ENCODE measurements around the gene HSF2BP.

The HSF2BP gene

DNA sequence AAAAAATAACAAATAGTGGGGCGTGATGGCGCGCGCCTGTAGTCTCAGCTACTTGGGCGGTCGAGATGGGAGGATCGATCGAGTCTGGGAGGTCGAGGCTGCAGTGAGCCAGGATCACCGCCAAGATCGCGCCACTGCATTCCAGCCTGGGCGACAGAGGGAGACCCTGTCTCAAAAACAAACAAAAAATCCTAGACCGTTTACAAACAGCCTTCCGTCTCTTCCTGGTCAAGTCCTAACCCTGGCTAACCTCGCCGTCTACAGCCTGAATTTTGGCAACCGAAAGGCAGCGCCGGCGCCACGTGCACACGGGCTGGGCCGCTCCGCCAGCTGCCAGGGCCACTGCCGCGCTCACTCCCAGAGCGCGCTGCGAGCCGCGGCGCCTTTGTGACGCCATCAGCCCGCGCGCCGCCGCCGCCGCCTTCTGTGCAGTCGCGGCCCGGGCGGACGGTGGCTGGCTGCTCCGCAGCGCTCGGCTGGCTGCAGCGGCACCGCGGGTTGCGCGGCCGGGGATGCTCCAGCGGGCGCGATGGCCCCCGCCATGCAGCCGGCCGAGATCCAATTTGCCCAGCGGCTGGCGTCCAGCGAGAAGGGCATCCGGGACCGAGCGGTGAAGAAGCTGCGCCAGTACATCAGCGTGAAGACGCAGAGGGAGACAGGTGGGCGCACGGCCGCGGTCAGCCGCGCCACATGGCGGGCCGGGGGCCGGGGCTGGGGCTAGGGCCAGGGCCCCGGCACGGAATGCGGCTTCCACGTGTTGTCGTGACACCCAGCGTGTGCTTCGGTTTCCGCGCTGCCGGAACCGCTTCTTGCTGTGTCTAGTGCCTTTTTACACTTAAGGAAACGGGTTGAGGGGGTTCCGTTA lies at the start of gene HSF2BP, which contains the start of gene RRP1B:
TSS of gene HSF2BP (minus strand) at position 353 of the 865 bp plus-strand sequence. CDS start 1,392 bp downstream, outside the sequence.
TSS of gene RRP1B (plus strand) at position 425 of the 865 bp plus-strand sequence. CDS start at position 530, 105 bp downstream.
- TF ChIP-seq, protein P1, sequence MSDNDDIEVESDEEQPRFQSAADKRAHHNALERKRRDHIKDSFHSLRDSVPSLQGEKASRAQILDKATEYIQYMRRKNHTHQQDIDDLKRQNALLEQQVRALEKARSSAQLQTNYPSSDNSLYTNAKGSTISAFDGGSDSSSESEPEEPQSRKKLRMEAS (IDR thresholded peaks at IDR 0.05; ENCODE audit: low read depth, low read length), result peak; percentile 98
- TF ChIP-seq MYC (IDR thresholded peaks at IDR 0.05; ENCODE audit: low read depth, low read length) (peak; percentile 99), POLR2A (IDR thresholded peaks at IDR 0.05; ENCODE audit: extremely low read depth, insufficient read length) (peak; percentile 90)
- TF ChIP-seq, protein P2, sequence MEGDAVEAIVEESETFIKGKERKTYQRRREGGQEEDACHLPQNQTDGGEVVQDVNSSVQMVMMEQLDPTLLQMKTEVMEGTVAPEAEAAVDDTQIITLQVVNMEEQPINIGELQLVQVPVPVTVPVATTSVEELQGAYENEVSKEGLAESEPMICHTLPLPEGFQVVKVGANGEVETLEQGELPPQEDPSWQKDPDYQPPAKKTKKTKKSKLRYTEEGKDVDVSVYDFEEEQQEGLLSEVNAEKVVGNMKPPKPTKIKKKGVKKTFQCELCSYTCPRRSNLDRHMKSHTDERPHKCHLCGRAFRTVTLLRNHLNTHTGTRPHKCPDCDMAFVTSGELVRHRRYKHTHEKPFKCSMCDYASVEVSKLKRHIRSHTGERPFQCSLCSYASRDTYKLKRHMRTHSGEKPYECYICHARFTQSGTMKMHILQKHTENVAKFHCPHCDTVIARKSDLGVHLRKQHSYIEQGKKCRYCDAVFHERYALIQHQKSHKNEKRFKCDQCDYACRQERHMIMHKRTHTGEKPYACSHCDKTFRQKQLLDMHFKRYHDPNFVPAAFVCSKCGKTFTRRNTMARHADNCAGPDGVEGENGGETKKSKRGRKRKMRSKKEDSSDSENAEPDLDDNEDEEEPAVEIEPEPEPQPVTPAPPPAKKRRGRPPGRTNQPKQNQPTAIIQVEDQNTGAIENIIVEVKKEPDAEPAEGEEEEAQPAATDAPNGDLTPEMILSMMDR (IDR thresholded peaks at IDR 0.05; ENCODE audit: low read depth, low read length), result no peak
- peak within 1 kb of the TSS; percentile 94 for H3K4me3 ChIP-seq (ENCODE audit: low read depth, low read length)
- peak; percentile 90 for DNase-seq (ENCODE audit: low read depth)

GRCh38 chr21:43708745-43709381 lies 49.6 kb upstream of the HSF2BP start:
- no peak for DNase-seq (ENCODE audit: low read depth)
- H3K4me3 ChIP-seq (ENCODE audit: low read depth, low read length), result no peak overlapping the region
- no peak for TF ChIP-seq MYC (IDR thresholded peaks at IDR 0.05; ENCODE audit: low read depth, low read length)
- TF ChIP-seq, protein P1 (IDR thresholded peaks at IDR 0.05; ENCODE audit: low read depth, low read length), result no peak
- no peak for TF ChIP-seq POLR2A (IDR thresholded peaks at IDR 0.05; ENCODE audit: extremely low read depth, insufficient read length)
- TF ChIP-seq, protein P2 (IDR thresholded peaks at IDR 0.05; ENCODE audit: low read depth, low read length), result no peak

- H3K4me3 ChIP-seq (ENCODE audit: low read depth, low read length), result no peak overlapping the region
- no peak for TF ChIP-seq POLR2A (IDR thresholded peaks at IDR 0.05; ENCODE audit: extremely low read depth, insufficient read length)
- TF ChIP-seq MYC (IDR thresholded peaks at IDR 0.05; ENCODE audit: low read depth, low read length), result no peak
- TF ChIP-seq, protein P2 (IDR thresholded peaks at IDR 0.05; ENCODE audit: low read depth, low read length), result no peak
- DNase-seq (ENCODE audit: low read depth), result no peak
Measured at GRCh38 chr21:43707462-43707861, 48.2 kb upstream of the HSF2BP start.

DNA sequence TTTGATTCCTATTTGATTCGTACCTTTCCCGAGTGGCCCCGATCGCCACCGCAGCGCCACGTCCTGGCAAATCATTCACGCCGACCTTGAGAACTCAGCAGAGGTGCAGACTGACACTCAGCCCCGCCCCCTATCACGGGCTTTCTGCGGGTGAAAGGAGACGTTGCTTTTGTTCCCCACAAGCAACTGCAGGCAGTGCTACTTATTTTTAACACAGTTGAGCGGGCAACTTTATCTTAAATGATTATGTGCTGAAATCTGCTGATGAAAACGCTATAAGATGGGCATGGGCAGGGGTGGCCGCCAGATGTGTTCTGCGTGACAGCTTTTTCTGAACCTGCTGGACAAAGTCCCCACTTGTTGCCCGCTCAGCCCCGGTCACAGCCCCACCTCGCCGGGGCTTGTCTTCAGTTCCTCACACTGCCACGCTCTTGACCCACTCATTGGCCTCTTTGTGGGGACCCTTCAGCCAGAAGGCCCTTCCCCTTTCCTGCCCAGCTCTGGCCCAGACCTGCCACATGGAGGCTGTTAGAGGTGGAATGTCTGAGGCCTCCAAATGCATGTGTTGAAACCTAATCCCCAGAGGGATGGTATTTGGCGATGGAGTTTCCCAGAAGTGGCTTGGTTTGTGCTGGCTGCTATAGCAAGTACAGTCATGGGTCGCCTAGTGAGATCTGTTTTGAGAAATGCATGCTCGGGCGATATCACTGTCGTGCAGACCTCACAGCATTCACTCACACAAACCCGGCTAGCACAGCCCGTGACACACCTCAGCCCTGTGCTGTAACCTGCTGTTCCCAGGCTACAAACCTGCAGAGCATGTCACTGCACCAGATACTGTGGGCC lies 44.0 kb upstream of the HSF2BP start:
- TF ChIP-seq, protein P2 (IDR thresholded peaks at IDR 0.05; ENCODE audit: low read depth, low read length), result no peak
- TF ChIP-seq POLR2A (IDR thresholded peaks at IDR 0.05; ENCODE audit: extremely low read depth, insufficient read length), result no peak
- TF ChIP-seq, protein P1 (IDR thresholded peaks at IDR 0.05; ENCODE audit: low read depth, low read length), result peak; percentile 49; the same call in 1 of the 2 replicates
- peak; percentile 91 for DNase-seq (ENCODE audit: low read depth)
- peak overlapping the region; percentile 1 for H3K4me3 ChIP-seq (ENCODE audit: low read depth, low read length)

DNA sequence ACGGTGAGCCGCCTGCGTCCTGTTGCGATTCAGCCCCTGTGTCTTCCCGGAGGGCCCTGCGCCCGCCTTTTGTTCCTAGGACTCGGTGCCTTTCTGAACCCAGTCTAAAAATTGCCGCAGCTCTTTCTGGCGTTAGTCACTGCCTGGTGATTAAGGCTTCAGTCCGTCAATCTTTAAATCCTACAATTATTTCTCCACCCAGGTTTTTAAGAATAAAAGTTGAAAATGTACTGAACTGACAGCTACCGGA lies 43.4 kb upstream of the HSF2BP start:
- peak overlapping the region; percentile 1 for H3K4me3 ChIP-seq (ENCODE audit: low read depth, low read length)
- DNase-seq (ENCODE audit: low read depth), result peak; percentile 25
- no peak for TF ChIP-seq MYC (IDR thresholded peaks at IDR 0.05; ENCODE audit: low read depth, low read length)
- TF ChIP-seq, protein P2 (IDR thresholded peaks at IDR 0.05; ENCODE audit: low read depth, low read length), result no peak
- TF ChIP-seq, protein P1 (IDR thresholded peaks at IDR 0.05; ENCODE audit: low read depth, low read length), result no peak
- no peak for TF ChIP-seq POLR2A (IDR thresholded peaks at IDR 0.05; ENCODE audit: extremely low read depth, insufficient read length)

All from NB4 (cell line).